ENCODE results near the gene CADPS2. TPM values are rescaled to one million over a fixed set of nuclear protein-coding genes. Genes with fewer than 3 reads are reported as not detected.
A peak's percentile ranks its signal among the peaks of the same experiment; 100 is the strongest.

The CADPS2 gene
- total and polyA plus RNA-seq, 8 donors, result 34.2 to 83.4 (median 64.6) TPM

- no peak for ATAC-seq
These were observed 542.0 kb downstream of the CADPS2 start for GRCh38 chr7:122344303-122344620.

GRCh38 chr7:122343601-122344302 lies 542.5 kb downstream of the CADPS2 start:
- no peak for TF ChIP-seq CTCF (IDR thresholded peaks at IDR 0.05)
- intact Hi-C loops (cut with DNase I), result no loop called here
- no peaks in the 10 kb centered on the region for H3K36me3 ChIP-seq
- no peak overlapping the region for H3K4me3 ChIP-seq
- ATAC-seq (no peak), DNase-seq (peak in 2 of 4 donors; percentile 38 to 53)
- H3K27ac ChIP-seq, result no peak overlapping the region
- H3K27me3 ChIP-seq, result no peaks in the 10 kb centered on the region
- H3K4me1 ChIP-seq, result no peaks in the 10 kb centered on the region
- no peaks in the 10 kb centered on the region for H3K9me3 ChIP-seq

More at GRCh38 chr7:122344303-122344620, 542.0 kb downstream of the CADPS2 start:
- intact Hi-C loops (cut with DNase I), result no loop called here
- Histone ChIP-seq H3K27ac (no peak overlapping the region), H3K9me3 (no peaks in the 10 kb centered on the region), H3K36me3 (no peaks in the 10 kb centered on the region), H3K4me1 (no peaks in the 10 kb centered on the region), H3K27me3 (no peaks in the 10 kb centered on the region), H3K4me3 (no peak overlapping the region)
- no peak for DNase-seq
- TF ChIP-seq CTCF (IDR thresholded peaks at IDR 0.05), result no peak

- H3K4me3 ChIP-seq, result no peak overlapping the region
- TF ChIP-seq CTCF (IDR thresholded peaks at IDR 0.05), result no peak
- no peak overlapping the region for H3K27ac ChIP-seq
- H3K9me3 ChIP-seq, result no peaks in the 10 kb centered on the region
- intact Hi-C loops (cut with DNase I), result no loop called here
- no peaks in the 10 kb centered on the region for H3K27me3 ChIP-seq
- no peaks in the 10 kb centered on the region for H3K4me1 ChIP-seq
- DNase-seq (no peak), ATAC-seq (no peak)
- no peaks in the 10 kb centered on the region for H3K36me3 ChIP-seq
These were observed 545.8 kb downstream of the CADPS2 start for GRCh38 chr7:122340427-122340826.

- no peak for TF ChIP-seq CTCF (IDR thresholded peaks at IDR 0.05)
- H3K27me3 ChIP-seq, result no peaks in the 10 kb centered on the region
- no peaks in the 10 kb centered on the region for H3K4me1 ChIP-seq
- DNase-seq, result no peak
- no peak for ATAC-seq
- intact Hi-C loops (cut with DNase I), result no loop called here
- no peaks in the 10 kb centered on the region for H3K9me3 ChIP-seq
- H3K27ac ChIP-seq, result no peak overlapping the region
- no peak overlapping the region for H3K4me3 ChIP-seq
- no peaks in the 10 kb centered on the region for H3K36me3 ChIP-seq
These were observed 546.9 kb downstream of the CADPS2 start for GRCh38 chr7:122339145-122339904.

- Histone ChIP-seq H3K36me3 (no peaks in the 10 kb centered on the region), H3K4me1 (no peaks in the 10 kb centered on the region), H3K9me3 (no peaks in the 10 kb centered on the region), H3K27ac (no peak overlapping the region), H3K4me3 (no peak overlapping the region), H3K27me3 (no peaks in the 10 kb centered on the region)
- intact Hi-C loops (cut with DNase I), result no loop called here
- no peak for DNase-seq
- no peak for ATAC-seq
- TF ChIP-seq CTCF (IDR thresholded peaks at IDR 0.05), result no peak
These were observed 549.2 kb downstream of the CADPS2 start for GRCh38 chr7:122337011-122337410.
